GM12865 (cell line): ENCODE results near the gene ATG13.

Experiments
- DNase-seq: peaks from one replicate; pipeline ENCODE4 v3.0.0; 2010; ENCODE audit warnings: low read depth
- H3K4me3 ChIP-seq: 2 replicates; pipeline ENCODE4 v1.5.1; 2011; ENCODE audit warnings: mild to moderate bottlenecking, low read depth, low read length, control low read depth
- CTCF ChIP-seq: IDR thresholded peaks from 2 replicates; pipeline ENCODE4 v1.5.1; 2011; ENCODE audit warnings: low read length, control low read depth, low read depth, inconsistent platforms; ENCODE audit not compliant: insufficient read depth; ENCODE audit errors: missing control alignments

The ATG13 gene

GRCh38 chr11:46633291-46634217 lies 16.2 kb downstream of the ATG13 start:
- no peak for TF ChIP-seq CTCF
- no peak overlapping the region for H3K4me3 ChIP-seq
- no peak for DNase-seq

- no peak for TF ChIP-seq CTCF
- no peak for DNase-seq
- H3K4me3 ChIP-seq: no peak overlapping the region
These were observed 18.3 kb downstream of the ATG13 start for GRCh38 chr11:46635557-46636139.

GRCh38 chr11:46637546-46637945 lies 20.2 kb downstream of the ATG13 start:
- TF ChIP-seq CTCF: no peak
- no peak for DNase-seq
- no peak overlapping the region for H3K4me3 ChIP-seq

- TF ChIP-seq CTCF: no peak
- DNase-seq: no peak
- H3K4me3 ChIP-seq: no peak overlapping the region
These were observed 22.0 kb downstream of the ATG13 start for GRCh38 chr11:46639197-46639839.

- TF ChIP-seq CTCF: no peak
- DNase-seq: no peak
- no peak overlapping the region for H3K4me3 ChIP-seq
These were observed 22.9 kb downstream of the ATG13 start for GRCh38 chr11:46640036-46640788.

- TF ChIP-seq CTCF: no peak
- no peak overlapping the region for H3K4me3 ChIP-seq
- DNase-seq: no peak
These were observed 24.3 kb downstream of the ATG13 start for GRCh38 chr11:46641639-46642038.
